KBM-7 (cell line): ENCODE results near the gene SIRT7.
"Not testable (repeated sequence)": the region's sequence is repeated elsewhere in the genome, so short reads cannot be mapped to it uniquely, and the experiment has no call there.

ENCODE experiments used
- DNase-seq: peaks from one replicate; pipeline ENCODE4 v3.0.0-alpha.2; 2015
- in situ Hi-C: fragments of 300-500 bp; cut with MboI; formaldehyde crosslinking; loops from 2 replicates; pipeline ENCODE4 v1.14.3; 2020; ENCODE audit warnings: low sequenced_read_pairs, low pct_unique_long_range_greater_than_20kb, mixed read lengths

SIRT7 gene

DNA sequence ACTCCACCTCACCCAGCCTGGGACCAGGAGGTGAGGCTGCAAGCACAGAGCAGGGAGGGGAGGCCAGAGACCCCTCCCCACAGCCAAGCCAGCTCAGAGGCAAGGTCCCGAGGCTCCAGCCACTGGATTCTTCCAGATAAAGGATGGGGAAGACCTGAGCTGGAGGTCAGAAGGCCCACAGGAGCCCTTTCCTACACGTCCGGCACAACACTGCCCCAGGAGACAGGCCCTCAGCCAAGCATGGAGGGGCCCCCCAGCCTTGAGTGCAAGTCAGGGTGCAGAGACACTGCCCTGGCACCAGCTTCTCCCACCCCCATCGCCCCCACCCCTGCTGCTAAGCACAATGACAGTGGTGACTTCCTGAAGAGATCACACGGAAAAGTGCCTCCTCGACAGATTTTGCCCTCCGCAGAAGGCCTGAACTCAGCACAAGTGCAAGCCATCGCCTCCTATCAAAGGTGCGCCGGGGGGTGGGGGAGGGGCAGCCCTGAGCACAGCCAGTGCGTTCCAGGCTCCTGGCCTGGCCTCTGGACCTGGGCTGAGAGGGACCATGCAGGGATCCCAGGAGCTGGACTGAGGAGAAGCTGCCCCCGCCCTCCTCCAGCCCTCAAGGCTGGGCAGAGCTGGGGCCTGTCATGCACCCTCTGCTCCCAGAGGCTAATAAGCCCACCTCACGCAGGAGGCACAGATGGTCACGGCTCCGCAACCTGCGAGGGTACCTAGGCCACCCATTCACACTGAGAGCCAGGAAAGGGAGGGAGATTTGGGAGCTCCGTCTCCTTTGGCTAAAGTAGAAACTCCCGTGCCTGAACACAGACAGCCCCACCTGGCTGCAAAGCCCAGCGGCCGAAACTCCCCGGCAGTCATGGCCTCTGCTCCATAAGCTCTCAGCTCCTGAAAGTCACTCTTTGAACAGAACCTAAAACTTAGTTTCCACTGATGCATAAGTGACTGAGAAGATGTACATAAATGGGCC is 6.9 kb upstream of the SIRT7 start:
- in situ Hi-C loops: no loop called here
- DNase-seq: no peak

DNA sequence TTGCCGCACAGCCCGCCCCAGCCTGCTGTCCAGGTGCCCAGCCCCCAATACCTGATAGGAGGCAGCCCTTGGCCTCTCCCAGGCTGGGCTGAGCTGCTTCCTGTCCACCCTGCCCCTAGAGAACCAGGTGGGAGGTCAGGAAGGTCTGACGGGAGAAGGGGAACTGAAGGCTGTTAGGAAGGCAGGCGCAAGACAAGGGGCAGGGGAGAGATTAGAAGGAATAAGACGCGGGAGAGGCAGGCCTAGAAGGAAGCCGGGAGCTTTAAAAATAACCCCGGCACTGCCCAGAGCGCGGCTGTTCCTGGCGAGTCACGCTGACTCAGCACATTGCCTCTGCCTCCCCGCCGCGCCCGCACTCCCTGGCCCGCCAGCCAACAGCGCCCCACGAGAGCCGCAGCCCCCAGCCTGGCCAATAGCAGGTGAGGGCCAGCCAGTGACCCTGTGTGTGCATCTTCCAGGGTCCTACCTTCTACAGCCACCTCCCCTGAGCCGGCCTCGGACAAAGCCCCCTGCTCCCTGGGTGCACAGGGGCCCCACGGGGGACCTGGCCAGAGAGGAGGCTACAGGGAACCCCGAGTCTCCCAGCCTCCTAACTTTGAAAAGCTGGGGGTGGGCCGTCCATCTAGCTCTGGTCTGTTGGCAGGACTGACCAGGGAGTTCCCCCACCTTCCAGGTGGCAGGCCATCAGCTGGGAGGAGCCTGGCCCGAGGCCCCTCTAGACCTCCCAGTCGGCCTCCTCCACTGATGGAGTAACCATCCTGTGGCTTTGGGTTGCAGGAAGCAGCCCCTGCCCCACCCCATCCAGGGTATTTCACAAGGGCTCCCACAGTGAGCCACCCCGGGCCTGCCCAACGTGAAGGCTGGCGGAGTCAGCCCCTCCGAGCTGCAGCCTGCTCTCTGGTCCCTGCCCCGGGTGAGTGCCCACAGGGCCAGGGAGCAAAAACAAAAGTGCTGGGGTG is 5.6 kb upstream of the SIRT7 start:
- in situ Hi-C loops: no loop called here
- peak; percentile 84 for DNase-seq

DNA sequence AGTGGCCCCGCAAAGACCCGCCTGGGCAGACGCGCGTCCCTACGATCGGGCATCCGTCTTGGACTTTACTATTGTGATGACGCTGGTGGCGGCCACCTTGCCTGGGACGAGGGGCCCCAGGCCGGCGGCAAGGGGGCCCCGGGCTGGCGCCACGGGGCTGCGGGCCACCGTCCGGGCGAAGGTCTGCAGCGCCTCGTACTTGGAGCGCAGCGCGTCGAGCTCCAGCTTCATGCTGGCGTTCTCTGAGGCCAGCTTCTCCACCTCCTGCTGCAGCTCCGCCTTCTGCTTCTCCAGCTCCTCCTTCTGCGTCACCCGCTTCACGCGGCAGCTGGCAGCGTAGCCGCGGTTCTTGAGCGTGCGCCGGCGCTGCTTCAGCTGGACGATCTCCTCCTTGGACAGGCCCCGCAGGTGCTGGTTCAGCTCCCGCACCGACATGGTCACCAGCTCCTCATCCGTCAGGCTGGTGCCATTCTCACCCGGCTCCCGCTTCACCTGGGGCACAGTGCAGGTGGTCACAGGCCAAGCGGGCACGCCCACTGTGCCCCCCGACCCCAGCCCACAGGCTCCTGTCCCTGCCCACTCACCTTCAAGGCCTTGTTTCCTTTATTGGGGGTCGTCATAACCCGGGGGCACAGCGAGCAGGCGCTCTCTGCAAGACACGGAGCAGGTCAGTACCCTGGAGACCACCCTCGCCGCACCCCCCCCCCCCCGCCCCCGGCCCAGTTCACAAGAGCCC is 4.8 kb upstream of the SIRT7 start:
- DNase-seq: no peak
- in situ Hi-C loops: no loop called here

DNA sequence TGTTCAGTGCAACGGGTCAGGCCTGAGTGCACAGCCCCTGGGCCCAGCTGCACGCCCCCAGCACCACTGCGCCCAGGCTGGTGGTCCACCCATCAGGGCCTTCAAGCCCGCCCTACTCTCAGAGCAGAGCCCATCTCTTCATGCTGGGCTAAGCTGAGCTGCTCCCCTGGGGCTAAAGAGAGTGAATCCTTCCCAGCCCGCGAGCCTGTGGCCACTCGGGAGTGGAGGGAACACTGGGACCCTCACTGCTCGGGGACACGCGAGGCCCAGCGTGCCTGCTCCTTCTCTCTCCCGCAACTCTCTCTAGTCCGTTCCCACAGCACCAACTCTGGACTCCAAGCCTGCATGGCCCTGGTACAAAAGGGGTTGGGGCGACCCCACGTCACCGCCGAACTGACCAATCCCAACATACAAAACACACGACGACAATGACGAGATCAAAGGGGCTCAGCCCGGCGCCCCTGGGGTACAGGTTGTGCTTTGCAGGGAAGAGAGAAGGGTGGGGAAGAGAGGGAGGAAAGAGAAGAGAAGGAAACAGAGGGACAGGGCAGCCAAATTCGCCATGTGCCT is 4.1 kb upstream of the SIRT7 start:
- in situ Hi-C loops: no loop called here
- no peak for DNase-seq

DNA sequence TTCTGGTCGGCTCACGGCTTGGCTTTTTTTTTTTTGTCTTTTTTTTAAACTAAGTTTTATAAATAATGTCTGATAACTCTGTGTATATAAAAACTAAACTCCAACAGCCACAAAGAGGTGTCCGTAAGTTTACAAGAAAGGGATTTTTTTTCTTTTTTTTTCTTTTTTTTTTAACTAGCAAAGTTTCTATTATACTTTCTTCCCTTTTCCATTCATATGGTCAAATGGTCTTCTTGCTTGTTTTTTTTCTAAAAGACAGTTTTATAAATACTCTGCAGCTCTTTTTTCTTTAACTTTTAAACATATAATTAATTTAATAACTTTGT is 3.5 kb upstream of the SIRT7 start:
- in situ Hi-C loops: no loop called here
- no peak for DNase-seq

DNA sequence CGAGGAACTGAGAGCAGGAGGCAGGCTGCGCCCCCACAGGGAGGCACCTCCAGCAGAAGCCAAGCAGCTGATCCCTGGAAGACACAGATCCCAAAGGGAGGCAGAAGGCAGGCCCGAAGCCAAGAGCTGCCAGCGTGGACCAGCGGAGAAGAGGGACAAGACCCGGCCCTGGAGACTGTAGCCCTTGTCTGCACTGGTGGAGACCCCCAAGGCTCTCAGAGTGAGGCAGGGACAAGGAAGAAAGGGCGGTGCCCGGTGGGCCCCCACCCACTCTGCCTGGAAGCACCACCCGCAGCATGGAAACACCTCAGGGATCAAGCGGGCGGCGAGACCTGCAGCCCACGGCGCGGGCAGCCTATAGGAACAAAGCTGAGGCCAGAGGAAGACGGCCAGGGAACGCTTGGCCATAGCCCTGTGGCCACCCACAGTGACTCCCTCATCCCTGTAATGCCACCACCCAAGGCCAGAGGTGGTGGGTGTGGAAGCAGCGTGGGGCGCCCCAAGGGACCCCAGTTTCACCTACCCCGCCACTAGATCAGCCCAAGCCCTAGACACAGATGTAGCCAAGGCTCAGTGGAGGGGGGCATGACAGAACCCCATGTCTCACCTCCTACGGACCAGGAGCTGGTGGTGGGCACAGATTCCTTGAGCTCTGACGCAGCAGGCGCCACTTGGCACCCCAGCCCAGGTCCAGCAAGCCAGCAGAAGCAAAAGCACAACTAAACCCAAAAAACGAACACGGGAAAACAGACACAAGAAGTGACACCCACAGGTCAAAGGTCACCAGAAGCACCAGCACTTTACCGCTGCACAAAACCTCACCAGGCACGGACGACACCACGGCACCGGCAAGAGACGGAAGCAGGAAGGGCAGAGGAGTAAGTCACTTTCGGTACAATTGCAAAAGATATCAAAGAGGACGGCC is 2.9 kb upstream of the SIRT7 start:
- in situ Hi-C loops: no loop called here
- no peak for DNase-seq

DNA sequence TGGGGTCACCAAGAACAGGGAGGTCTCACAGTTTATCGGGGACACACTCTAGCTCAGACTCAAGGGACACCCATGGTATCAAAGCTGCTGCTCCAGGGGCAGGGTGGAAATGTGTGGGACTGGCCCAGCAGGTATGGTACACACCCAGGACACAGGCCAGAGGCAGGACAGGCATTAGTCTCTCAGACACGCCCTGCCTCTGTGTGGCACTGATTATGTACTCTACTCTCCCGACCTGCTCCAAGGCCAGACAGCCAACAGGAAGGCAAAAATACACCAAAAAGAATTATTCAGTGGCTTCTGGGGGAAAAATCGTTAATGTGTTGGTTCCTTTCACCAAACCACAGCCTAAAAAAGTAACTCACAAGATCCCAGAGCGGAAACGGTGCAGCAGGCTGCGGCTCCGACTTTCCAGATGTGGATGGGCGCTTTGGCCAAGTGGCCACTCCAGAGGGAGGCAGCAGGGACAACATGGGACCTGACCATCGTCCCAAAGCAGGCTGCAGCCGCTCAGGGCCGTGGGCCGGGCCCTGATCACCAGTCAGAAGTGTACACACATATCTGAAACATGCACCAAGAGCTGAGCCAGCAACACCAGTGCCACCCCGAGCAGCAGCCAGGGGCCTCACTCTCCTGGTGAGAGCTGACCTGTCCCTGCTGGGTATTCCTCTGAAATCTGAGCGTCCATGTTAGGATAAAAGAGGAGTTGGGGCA is 1.0 kb upstream of the SIRT7 start:
- in situ Hi-C loops: no loop called here
- peak; percentile 83 for DNase-seq

DNA sequence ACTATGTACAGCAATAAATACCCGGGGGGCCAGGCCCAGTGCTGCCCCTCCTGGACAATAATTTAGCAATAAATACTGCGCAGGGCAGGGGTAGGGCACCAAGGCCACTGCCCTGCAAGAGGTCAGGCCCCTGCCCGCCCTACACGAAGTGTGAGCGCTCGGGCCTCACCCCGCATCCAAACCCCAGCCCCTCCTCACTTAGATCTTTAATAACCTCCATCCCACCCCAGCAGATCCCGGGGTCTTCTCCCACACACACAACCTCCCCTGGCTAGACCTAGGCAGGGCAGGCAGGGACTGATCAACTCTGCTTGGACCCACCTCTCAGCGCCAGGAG is 325 bp upstream of the SIRT7 start:
- not testable (repeated sequence) for DNase-seq

DNA sequence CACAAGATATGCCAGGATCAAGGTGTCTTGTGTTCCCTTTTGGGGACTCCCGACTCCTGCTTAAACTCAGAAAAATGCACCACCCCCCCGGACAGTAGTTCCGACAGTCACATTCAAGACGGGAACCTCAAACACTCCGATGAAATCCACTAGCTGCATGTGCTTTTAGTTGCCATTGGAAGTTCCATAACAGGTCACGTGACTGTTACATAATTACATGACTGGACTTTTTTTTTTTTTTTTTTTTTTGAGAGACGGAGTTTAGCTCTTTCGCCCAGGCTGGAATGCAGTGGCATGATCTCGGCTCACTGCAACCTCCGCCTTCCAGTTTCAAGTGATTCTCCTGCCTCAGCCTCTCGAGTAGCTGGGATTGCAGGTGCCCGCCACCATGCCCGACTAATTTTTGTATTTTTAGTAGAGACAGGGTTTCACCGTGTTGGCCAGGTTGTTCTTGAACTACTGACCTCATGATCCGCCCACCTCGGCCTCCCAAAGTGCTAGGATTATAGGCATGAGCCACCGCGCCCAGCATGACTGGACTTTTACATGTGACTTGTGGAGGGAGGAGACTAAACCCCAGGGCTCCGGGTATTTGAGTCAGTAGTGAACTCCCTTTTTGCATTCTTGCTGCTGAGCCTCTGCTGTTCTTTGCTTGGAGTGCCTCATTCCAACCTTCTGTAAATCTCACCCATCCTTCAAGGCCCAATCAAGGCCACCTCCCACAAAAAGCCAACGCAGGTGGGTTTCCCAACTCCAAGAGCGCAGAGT is 1.6 kb downstream of the SIRT7 start:
- DNase-seq: no peak
- in situ Hi-C loops: no loop called here

More for the DNA sequence above, 325 bp upstream of the SIRT7 start:
- in situ Hi-C loops: not testable (repeated sequence)

DNA sequence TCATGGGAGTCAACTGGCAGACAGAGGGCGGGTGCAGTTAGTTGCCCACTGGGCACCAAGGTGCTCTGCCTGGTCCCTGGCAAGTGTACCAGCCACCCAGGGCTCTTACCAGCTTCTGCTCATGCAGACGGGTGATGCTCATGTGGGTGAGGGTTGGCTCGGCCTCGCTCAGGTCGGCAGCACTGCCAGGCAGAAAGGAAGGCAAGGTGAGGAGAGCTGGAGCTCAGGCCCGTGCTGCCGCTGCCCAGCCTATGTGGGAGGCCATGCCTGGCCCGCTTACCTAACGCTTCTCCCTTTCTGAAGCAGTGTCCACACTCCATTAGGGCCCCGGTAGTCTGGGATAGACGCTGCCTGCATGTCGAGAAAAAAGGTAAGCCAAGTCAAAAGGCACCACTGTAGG is 2.6 kb downstream of the SIRT7 start:
- in situ Hi-C loops: no loop called here
- no peak for DNase-seq

DNA sequence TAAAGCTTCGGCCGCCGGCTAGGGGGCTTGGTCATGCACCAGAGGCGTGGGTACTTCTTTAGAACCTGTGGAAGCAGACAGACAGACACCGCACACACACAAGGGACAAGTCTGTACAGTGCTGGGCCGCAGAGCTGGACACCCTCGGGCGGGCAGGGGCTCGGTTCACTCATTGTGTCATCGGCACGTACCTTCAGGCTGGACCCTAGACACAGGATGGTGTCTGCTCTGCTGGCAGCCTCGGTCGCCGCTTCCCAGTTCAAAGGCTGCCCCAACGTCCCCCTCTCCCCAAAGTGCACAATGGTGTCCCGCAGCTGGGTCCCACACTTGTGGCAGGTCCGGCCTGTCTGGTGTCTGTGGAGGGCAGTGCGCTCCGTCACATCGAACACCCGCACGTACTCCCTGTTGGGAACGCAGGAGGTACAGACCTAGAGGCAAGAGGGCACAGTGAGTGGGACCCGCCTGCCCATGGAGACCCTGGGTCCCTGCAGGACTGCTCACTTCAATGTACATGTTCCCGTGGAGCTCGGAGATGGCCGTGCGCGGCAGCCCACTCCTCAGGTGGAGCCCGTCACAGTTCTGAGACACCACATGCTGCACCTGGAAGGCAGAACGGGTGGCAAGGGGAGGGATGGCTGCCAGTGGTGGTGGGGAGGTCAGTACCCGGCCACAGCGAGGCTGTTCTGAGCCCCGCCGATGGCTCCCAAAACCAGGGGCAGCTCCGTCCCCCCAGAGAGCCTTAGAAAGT is 3.7 kb downstream of the SIRT7 start:
- no peak for DNase-seq
- in situ Hi-C loops: no loop called here

DNA sequence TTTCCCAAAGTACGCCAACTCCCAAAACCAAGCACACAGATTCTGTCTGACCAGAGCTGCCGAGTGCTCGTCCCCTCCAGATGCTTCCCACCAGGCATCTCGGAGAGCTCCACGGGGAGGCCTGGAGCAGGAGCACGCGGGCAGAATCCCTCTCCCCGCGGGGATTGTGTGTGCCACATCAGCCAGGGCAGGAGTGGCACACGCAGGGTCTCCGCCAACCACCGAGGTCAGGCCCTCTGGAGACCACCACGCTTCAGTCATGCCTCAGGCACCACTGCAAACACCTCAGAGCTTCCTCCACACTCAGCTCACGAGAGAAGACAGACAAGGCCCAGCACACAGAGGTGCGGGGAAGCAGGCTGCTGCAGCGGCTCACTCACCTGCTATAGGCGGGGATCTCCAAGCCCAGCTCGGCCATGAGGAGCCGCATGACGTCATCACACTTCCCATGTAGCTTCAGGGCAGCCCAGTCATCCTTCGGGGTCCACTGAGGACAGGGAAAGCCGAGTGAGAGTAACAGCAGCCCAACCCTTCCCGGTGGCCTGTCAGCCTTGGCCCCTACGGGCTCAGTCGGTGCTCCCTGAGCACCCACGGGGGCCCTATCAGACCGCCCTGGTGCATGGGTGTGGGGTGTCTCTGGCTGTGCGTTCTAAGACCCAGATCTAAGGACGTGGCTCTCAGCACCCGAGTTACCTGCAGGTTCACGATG is 4.4 kb downstream of the SIRT7 start:
- DNase-seq: no peak
- in situ Hi-C loops: no loop called here

DNA sequence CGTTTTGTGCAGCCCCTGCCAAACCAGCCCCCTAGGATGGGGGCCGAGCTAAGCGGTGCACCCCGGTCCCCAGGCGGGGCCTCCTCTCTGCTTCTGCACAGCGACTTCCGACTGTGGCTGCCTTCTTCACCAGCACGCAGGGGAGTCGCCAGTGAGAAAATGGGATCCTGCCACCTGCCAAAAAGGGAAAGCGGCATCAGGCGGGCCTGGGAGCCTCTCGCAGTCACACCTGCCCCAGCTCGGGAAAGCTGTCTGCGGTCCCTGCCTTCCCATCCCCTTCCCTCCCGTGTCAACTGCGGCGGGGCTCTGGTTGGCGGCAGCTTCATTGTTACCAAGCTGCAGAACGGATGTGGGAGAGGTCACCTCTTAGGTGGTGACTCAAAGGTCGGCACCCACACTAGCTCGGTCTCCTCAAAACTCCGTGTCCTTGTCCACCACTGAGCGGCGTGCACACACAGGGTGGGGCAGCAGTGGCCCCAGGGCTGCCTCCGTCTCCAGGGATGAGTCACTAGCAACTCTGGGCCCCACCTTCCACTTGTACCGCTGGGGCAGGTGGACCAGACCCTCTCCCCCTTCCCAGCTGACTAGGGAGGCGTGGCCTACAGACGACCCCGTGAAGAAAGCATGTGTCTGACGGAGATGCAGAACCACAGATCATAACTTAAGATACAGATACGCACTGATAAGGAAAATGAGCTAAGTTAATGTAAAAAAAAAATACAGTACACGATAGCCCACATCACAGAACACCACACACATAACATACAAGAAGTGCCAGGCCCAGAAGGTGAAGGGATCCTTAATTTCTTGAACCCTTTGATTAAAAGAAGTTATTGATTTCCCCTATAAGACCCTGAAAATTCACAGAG is 5.3 kb downstream of the SIRT7 start:
- in situ Hi-C loops: no loop called here

DNA sequence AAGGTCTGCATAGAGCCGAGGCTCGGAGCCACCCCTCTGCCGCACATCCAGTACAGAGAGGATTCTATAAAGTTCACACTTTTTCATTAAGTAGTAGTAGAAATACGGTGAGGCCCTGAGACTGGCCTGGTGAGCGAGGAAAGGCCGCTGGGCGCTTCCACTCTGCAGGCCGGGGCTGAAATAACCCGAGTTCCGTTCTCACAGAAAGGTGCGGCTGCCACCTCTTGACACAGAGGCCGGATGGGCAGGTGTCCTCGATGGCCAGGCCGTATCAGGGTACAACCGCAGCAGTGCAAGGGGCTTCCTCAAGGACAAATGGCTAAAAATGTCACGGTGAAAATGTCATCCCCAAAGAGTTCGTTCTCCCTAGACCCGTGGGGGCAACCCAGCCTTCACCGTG is 6.0 kb downstream of the SIRT7 start:
- DNase-seq: no peak
- in situ Hi-C loops: no loop called here

More for the DNA sequence above, 5.3 kb downstream of the SIRT7 start:
- no peak for DNase-seq
